HepG2 (cell line): ENCODE data around the gene TSKU.

Source experiments
- CTCF ChIP-seq: sonication (generic); formaldehyde crosslinking; IDR thresholded peaks from 2 replicates; pipeline ENCODE4 v1.5.0; 2020; ENCODE audit warnings: mild to moderate bottlenecking, missing genetic modification reagents, moderate library complexity
- SMC3 ChIP-seq: IDR thresholded peaks from 2 replicates; pipeline ENCODE4 v1.6.1; 2011; ENCODE audit warnings: low read length, improper control_type of control experiment
- ZKSCAN1 ChIP-seq: fragments of 150-350 bp; IDR thresholded peaks from 2 replicates; pipeline ENCODE4 v1.6.1; 2014; ENCODE audit warnings: low read length

GRCh38 chr11:76748948-76749347 is 34.2 kb upstream of the TSKU start:
- no peak for TF ChIP-seq CTCF (CRISPR knock-in tag)
- no peak for TF ChIP-seq SMC3
- TF ChIP-seq ZKSCAN1 = no peak
